Stimulated activated CD8-positive, alpha-beta memory T cell treated with anti-CD3 and anti-CD28 coated beads, Interleukin-12 subunit alpha, Interleukin-12 subunit beta, amount 100 ng/mL, for 4 hours (primary cell): ENCODE results near the gene NCMAP.

Experiments
- DNase-seq: peaks from one replicate; pipeline ENCODE4 v3.0.0-alpha.2; 2020; ENCODE audit warnings: low read depth

The NCMAP gene

DNA sequence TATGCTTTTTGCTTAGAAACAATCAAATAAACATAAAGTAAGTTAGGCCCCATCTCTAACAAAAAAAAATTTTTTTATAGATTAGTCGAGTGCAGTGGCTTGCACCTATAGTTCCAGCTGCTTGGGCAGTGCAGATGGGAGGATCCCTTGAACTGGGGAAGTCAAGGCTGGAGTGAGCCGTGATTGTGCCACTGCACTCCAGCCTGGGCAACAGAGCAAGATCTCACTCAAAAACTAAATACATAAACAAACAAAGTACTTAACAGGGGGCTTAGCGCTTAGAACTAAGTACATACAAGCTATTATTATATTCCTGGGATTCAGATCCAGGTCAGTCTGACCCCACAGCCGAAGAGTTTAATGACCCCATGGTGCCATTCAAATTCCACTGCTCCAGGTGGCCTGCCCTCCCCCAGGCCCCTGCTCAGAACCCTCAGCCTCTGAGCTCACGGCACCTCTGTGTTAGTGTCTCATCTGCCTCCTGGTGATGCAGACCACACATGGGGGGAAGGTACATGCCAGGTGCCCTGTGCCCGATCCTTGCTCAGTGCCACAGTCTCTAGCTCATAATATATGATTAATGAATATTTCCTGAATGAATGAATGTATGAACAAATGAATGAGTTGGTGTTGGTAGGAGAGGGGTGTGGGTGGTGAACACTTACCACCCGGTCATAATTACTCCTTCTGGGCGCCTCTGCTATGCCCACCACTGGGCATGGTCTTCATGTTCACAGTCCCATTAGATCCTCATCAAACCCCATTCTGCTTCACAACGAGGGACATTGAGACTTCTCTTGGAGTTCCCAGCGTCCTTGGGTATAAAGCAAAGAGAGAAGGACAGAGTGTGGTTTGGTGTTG is 14.6 kb downstream of the NCMAP start:
- no peak for DNase-seq

DNA sequence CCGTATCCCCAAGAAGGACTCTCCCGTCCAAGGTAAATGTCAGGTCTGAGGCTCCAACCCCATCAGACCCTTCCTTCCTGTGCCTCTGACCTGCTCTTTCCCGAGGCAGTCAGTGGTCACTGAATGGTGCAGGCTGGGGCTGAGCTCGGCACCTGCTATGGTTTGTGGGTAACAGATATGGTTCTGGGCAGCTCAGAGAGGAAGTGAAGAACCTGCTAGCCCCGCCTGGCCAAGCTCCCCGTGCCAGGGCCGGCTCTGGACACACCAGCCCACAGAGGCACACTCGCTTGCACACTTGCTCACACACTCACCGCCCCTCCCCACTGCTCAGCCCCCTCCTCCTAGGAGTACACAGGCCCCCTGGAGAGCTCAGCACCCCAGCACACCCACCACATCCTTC is 16.4 kb downstream of the NCMAP start:
- DNase-seq = no peak

DNA sequence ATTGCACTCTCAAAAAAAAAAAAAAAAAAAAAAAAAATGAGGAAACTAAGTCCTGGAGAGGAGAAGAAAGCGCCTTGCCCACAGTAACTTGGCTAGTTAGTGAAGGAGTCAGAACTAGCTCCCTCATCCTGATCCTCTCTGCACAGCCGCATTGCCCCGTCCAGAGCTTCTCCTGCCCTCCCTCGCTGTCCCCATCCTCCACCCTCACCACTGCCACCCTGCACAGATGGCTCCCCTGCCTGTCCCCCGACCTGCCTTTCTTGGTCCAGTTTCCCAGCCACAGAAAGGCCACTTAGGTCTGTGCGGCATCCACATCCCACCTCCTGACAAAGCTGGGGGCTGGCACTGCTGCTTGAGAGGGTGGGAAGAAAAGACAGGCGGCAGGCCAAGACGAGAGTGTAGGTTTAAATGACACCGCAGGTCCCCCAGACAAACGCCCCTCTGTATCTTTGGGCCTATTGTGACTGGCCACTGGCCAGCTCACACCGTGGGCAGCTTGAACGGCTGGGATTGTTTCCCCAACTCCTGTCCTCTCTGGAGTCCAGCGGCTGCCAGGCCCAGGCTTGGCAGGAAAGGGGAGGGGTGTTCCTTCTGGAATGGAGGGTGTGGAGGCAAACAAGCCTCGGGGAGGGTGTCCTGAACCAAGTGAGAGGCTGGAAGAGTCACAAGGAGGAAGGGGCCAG is 20.2 kb downstream of the NCMAP start:
- DNase-seq = no peak

DNA sequence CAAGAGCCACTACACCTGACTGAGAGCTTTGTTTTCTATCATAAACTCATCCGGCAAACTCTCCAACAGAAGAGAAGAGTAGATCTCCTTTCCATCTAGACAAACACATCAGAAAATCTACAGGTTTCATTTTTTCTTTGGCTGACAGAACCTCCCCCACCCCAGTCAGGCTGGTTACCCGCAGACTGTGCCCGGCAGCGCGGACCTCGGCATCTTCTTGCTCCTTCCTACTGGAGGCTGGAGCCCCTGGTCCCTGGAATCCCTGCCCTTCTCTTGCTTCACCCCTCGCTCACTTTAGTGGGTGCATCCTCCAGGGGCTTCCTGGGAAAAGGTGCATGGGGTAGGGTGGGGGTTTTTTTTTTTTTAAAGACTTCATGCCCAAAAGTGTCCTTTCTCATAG is 23.0 kb downstream of the NCMAP start:
- no peak for DNase-seq

DNA sequence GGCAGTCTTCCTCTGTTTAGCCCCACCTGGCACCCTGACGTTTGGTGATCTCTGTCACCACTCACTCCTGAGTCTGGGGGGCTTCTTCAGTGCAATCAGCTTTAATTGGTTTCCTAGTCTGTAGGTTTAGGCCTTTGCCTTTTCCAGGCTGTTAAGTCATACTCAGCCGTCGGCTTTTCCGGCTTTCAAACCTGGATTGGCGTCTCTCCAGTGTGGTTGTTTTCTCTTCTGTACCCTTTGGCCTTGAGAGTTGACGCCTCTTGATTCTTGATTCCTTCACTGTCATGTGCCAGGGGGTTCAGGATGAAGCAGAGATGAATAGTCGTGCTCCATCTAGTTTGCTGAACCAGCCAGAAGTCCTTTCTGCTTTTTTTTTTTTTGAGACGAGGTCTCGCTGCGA is 24.9 kb downstream of the NCMAP start:
- DNase-seq = no peak

DNA sequence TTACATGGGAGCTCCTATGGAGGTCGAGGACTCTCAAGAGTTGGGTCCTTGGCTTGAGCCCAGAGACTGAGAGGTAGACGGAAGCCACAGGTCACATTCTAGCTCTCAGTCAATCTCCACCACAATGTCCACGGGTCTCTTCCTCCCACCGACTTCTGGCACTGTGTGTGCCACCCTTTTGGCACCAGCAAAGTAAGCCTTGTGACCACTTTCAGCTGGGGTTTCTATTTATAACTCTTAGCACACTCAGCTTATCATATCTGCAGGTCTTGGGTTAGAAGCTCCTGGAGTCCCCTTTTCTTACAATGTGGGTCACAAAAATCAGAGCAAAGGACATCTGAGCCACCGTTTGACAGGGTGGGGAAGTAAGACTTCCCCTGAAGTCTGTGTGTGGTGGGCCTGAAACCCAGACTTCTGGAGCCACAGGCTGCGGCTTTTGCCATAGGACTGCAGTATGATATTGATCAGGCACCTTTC is 28.3 kb downstream of the NCMAP start:
- DNase-seq = no peak

DNA sequence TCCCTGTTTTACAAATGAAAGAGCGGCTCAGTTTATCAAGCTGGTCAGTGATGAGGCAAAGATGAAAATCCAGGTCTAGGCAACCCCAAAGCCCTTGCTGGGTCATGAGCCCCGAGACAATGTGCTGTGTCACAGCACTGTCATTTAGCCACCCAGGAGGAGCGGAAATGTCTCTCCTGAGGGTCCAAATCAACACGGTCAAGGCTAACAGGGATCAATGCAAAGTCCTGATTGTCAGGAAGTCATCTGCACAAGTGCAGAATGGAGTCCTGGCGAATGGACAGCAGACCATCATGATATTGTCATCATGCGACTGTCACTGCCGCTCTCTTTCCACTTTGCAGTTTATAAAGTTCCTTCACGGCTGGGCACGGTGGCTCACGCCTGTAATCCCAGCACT is 30.2 kb downstream of the NCMAP start:
- no peak for DNase-seq

DNA sequence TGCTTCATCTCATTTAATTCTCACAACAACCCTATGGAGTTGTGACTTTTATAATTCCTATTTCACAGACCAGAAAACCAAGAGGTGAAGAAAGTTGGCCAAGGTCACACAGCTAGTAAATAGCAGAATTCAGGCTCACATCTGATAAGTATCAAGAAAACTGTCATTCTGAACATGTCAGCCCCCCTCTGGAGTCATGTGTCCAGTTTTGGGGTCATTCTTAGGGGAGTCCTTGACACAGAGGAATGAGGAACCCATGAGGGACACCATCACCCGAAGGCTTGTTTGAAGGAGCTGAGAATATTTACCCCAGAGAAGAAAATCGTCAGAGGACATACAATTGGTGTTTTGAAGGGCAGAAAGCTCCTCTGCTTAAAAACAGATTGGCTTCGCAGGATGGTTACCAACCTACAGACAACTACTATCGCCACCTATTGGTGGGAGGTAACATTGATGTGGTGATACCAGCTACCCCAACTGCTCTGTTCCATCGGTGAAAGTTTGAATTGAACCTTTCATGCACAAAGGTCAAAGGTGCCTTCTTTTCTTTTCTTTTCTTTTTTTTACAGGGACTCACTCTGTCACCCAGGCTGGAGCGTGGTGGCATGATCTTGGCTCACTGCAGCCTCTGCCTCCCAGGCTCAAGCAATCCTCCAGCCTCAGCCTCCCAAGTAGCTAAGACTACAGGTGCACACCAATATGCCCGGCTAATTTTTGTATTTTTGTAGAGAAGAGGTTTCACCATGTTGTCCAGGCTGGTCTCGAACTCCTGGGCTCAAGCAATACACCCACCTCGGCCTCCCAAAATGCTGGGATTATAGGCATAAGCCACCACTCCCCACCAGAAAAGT is 31.3 kb downstream of the NCMAP start:
- no peak for DNase-seq

DNA sequence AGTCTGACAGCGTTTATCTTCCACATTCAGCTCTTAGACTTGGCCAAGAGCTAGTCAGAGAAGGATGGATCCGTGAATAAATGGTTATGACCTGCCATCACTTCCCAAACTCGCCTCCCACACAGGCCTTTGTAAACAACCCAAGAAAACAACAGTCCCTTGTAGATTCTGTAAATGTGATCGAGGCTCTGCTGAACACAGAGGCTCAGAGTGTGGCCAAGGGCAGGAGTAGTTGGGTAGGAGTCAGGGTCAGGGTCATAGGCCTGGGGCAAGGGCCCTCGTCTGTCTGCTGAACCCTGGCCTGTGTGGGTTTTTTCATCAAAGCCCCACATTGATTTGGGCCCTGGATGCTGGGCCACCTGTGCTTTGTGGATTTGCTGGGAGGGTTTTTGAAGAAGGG is 32.7 kb downstream of the NCMAP start:
- DNase-seq = no peak

DNA sequence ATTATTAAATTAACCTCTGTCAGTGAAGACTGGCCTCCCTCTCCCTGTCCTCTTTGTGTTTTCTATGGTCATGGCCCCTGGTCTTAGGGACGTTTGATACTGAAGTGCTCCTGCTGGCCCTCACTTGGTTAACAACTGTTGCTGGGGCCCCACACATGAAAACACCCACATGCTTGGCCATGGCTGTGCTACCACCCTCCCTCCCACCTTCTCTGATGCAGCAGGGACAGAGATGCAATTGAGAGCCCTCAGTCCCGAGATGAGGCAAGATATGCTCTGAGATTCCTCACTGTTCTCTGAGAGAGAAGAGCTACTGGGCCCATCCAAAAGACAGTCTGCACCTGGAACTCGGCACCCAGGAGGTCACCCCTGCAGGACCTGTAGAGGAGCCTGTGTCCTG is 33.3 kb downstream of the NCMAP start:
- DNase-seq = no peak

DNA sequence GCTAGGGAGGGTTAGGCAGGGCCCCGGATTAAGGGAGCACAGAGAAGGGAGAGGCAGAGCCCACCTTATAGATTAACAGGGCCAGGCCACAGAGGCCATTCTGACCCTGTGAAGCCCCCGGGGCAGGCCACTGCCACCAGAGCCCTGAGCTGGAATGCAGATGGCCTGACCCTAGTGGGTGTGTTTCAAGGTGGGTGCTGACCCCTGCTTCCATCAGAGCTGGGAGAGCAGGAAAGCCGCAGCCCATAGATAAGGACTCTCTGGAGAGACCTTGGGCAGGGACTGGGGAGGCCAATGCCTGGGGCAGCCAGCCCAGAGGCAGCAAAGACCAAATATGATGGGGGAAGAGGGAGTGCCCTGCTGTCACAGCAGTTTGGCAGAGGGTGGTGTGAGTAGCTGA is 35.9 kb downstream of the NCMAP start:
- DNase-seq = no peak

DNA sequence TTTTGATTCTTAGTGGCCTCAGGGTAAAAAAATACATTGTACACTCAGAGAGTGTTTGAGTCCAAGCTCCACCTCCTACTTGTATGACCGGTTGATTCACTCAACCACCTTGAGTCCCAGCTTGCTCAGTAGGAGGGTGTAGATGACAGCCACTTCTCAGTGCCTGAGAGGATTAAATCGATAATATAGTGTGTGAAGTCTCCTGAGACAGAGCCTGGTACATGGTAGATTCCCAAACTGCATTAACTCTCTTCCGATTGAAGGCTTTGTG is 38.4 kb downstream of the NCMAP start:
- DNase-seq = no peak

DNA sequence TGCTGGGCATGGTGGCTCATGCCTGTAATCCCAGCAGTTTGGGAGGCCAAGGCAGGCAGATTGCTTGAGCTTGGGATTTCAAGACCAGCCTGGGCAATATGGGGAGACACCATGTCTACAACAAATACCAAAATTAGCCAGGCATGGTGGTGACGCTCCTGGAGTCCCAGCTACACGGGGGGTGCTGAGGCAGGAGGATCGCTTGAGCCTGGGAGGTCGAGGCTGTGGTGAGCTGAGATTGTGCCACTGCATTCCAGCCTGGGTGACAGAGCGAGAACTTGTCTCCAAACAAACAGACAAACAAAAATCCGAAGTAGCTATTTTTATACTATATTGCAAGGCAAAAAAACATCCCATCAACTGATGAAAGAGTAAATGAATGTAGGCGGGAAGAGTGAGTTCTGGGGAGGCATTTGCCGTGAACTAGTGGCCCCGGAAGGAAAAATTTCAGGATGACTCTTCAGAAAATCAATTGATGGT is 40.6 kb downstream of the NCMAP start:
- DNase-seq = no peak

DNA sequence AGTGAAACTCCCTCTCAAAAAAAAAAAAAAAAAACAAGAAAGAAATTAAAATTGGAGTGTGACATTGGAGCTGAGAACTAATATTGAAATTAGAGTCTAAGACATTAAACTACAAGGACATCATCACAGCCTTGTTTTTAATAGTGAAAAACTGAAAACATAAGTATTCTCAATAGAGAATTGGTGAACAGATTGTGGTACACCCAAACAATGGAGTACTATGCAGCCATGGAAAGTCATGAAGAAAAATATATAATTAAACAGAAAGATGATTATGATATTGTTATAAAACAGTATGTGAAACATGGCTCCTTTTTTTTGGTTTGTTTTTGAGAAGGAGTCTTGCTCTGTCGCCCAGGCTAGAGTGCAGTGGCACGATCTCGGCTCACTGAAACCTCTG is 43.4 kb downstream of the NCMAP start:
- no peak for DNase-seq

DNA sequence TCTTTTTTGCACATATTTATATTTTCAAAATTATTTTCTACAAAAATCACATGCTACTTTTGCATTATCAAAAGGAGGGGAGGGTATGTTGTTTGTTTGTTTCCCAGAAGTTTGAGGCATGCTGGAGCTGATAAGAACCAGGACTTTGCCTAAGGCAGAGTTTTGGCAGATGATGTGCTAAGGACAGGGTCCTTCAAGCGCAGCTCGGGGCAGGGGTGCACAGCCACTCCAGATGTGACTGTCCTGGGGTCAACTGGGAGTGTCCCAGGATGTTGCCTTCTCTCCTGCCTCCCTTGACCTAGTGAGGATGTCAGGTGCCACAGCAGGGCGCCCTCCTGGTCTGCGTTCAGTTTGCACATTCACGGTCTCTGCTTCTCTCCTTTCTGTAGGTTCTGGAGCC is 44.7 kb downstream of the NCMAP start:
- no peak for DNase-seq

DNA sequence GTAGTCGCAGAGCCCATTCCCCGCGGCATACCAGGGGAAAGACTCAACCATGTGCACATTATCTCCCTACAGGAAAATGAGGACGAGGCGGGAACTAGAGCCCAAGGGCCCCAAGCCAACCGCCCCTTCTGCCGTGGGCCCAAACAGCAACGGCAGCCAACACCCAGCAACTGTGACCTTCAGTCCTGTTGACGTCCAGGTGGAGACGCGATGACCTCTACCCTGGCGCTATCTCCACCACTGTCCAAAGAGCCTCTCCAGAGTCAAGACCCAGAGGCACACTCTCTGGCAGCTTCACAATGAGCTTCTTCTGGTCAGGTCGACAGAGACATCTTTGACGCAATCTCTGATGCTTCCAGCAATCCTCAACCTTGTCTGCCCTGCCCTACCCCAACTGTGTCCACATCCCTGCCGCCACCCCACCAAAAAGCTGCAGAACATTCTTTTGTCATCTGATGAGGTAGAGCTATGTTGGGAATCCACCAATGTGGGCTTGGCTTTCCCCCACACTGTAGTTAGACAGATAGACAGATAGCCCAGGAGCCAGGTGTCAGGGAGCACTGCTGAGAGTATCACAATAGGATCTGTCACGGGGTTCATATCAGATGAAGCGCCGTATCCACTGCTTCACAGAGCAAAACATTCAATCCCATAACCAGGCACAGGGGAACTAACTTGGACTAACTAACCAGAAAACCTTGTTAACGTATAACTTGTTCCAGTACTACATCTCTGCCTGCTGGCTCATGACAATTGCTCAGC is 49.8 kb downstream of the NCMAP start:
- DNase-seq = no peak

DNA sequence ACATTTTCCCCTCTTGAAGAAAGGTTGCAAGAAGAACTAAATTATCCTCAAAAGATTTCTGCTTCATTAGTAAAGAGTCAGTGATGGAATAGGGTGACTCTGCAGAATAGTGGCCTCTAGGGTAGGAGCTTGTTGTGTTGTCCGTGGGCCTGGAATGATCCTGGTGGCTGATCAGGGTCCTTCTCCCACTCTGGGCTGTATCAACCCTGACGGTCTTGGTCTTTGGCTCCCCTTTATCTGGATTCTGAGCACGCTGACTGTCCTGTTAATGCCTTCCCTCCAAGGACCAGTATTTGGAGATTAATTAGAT is 50.4 kb downstream of the NCMAP start:
- no peak for DNase-seq

DNA sequence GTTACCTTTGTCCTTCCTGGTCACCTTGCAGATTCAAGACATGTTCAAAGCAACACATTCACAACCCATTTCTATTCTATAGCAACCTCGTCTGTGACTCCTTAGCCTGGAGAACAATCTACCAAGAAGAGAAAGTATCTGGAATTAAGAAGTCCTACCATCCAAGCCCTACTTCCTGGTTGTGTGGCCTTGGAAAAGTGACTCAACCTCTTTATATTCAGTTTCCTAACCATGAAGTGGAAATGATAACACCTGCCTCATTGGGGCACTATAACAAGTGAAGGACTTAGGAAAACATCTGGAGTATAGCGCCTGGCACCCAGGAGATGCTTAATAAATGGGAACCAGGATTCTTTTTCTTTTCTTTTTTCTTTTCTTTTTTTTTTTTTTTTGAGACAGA is 50.7 kb downstream of the NCMAP start:
- DNase-seq = no peak

DNA sequence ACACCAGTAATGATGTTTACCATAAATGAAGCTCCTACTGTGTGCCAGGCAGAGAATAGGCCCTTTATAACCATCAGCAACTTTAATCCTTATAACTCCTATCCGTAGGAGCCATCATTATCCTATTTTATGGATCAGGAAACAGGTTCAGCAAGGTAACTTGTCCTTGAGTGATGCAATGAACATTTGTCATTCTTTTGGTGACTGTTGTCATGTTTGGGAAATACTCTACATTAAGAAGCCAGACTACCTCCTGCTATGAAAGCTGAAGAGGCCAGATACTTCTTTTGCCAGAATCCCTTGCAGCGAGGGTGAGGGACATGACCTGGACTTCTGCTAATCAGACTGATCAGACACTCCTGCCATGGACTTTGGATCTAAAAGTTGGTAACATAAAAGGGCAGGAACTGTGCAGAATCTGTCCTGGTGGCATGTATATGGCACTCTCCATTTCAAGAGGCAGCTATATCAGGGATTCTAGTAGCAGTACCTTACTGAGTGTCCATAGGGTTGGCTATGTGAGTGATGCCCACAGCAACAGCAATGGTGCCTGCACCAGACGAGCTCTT is 54.1 kb downstream of the NCMAP start:
- DNase-seq = no peak

DNA sequence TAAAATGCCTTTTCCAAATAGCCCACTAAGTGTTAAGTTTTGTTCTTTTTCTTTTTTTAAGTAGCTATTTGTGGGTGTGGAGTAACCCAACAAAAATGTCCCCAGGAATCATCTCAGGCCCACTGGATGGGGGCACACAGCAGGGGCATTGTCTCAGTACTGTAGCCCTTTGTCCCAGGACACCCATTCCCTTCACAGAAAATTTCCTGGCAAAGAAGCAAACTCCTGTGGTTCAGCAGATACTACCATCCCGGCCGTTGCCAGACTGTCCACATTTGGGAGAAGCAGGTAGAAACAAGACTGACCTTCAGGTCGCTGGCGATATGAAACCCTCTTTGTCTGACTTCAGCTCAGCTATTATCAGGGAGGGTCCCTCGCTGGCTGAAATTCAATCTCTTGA is 63.5 kb downstream of the NCMAP start:
- no peak for DNase-seq

DNA sequence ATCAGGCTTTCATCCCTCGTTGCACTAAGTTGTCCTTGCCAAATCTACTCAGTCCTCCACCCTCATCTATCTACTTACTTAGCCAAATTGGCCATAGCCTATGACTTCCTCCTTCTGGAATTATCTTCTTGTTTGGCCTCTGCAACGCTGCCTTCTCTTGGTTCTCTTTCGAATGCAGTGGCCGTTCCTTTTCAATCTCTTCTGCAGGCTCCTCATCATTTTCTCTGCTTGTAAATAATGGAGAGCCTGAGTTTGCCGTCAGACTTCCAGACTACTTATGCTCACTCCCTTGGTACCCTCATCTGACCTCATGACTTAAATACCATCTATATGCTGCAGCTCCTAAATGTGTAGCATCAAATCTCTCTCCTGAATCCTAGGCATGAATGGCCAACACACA is 64.8 kb downstream of the NCMAP start:
- no peak for DNase-seq

DNA sequence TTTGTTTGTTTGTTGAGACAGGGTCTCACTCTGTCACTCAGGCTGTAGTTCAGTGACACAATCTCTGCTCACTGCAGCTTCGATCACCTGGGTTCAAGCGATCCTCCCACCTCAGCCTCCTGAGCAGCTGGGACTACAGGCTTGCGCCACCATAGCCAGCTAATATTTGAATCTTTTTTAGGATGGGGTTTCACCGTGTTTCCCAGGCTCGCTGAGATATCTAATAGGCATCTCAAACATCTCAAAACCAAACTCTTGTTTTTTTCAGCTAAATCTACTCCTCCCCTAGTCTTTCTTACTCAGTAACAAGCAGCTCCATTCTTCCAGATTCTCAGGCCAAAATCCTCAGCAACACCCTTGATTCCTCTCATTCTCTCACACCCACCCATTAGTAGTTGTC is 65.2 kb downstream of the NCMAP start:
- DNase-seq = no peak
